Measurements from ENCODE around the gene ZNF385C.

The ZNF385C gene

DNA sequence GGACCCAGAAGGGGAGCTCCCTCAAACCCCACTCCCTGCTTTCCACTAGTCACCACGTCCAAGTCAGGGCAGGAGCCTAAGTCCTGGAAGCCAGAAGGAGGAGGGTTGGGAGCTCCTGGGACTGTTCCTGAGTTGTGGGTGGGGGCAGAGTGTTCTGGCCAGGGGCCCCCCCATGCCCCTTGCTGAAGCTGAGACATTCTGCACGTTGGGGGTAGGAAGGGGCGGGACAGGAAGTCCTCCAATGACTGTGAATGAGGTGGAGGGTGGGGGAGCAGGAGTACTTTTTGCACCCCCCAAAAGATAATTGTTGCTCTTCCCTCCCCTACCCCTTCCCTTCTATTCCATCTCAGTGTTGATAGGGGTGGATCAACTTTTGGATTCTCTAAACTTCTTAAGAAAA, 26.5 kb downstream of the ZNF385C start:
- ATAC-seq (ENCODE audit: insufficient read depth, low read depth) (no peak), DNase-seq (no peak)
- no peak overlapping the region for H3K27ac ChIP-seq (ENCODE audit: low read length)
- no peak overlapping the region for H3K9ac ChIP-seq (ENCODE audit: low read depth, low read length)
- no peaks in the 10 kb centered on the region for H3K9me3 ChIP-seq (ENCODE audit: insufficient read depth, low read length, severe bottlenecking)
- no peaks in the 10 kb centered on the region for H3K79me2 ChIP-seq (ENCODE audit: insufficient read depth, low read length)
- H2AFZ ChIP-seq (ENCODE audit: low read depth, low read length): no peak overlapping the region
- TF ChIP-seq CTCF (IDR thresholded peaks at IDR 0.05; ENCODE audit: borderline replicate concordance, extremely low read depth, low read length, poor library complexity, severe bottlenecking) (no peak), EZH2 (IDR thresholded peaks at IDR 0.05; ENCODE audit: borderline replicate concordance, low read depth, low read length, severe bottlenecking) (no peak)
- H3K4me2 ChIP-seq (ENCODE audit: insufficient read depth, low read length): no peak overlapping the region
- H3K36me3 ChIP-seq (ENCODE audit: insufficient read depth, low read length): no peaks in the 10 kb centered on the region
- H3K4me1 ChIP-seq (ENCODE audit: insufficient read depth, low read length): peaks cover 10% of the 10 kb centered on the region; the same call in 1 of the 2 replicates
- no peak overlapping the region for H3K4me3 ChIP-seq (ENCODE audit: low read depth in 1 of 2, low read length in 2 of 2)
- peaks cover 18% of the 10 kb centered on the region for H3K27me3 ChIP-seq (ENCODE audit: insufficient read depth, low read length, poor library complexity)
- H4K20me1 ChIP-seq (ENCODE audit: insufficient read depth, low read length): no peaks in the 10 kb centered on the region

GRCh38 chr17:42068979-42069378, 29.3 kb downstream of the ZNF385C start:
- no peak for DNase-seq
- ATAC-seq (ENCODE audit: insufficient read depth, low read depth): no peak
- no peaks in the 10 kb centered on the region for H4K20me1 ChIP-seq (ENCODE audit: insufficient read depth, low read length)
- no peak for TF ChIP-seq EZH2 (IDR thresholded peaks at IDR 0.05; ENCODE audit: borderline replicate concordance, low read depth, low read length, severe bottlenecking)
- TF ChIP-seq CTCF (IDR thresholded peaks at IDR 0.05; ENCODE audit: borderline replicate concordance, extremely low read depth, low read length, poor library complexity, severe bottlenecking): no peak
- no peak overlapping the region for H3K27ac ChIP-seq (ENCODE audit: low read length)
- H3K9me3 ChIP-seq (ENCODE audit: insufficient read depth, low read length, severe bottlenecking): no peaks in the 10 kb centered on the region
- no peaks in the 10 kb centered on the region for H3K36me3 ChIP-seq (ENCODE audit: insufficient read depth, low read length)
- H3K4me1 ChIP-seq (ENCODE audit: insufficient read depth, low read length): peaks cover 10% of the 10 kb centered on the region; the same call in 1 of the 2 replicates
- no peak overlapping the region for H2AFZ ChIP-seq (ENCODE audit: low read depth, low read length)
- H3K4me2 ChIP-seq (ENCODE audit: insufficient read depth, low read length): no peak overlapping the region
- H3K79me2 ChIP-seq (ENCODE audit: insufficient read depth, low read length): no peaks in the 10 kb centered on the region
- H3K27me3 ChIP-seq (ENCODE audit: insufficient read depth, low read length, poor library complexity): peaks cover 18% of the 10 kb centered on the region
- H3K4me3 ChIP-seq (ENCODE audit: low read depth in 1 of 2, low read length in 2 of 2): no peak overlapping the region
- H3K9ac ChIP-seq (ENCODE audit: low read depth, low read length): no peak overlapping the region

DNA sequence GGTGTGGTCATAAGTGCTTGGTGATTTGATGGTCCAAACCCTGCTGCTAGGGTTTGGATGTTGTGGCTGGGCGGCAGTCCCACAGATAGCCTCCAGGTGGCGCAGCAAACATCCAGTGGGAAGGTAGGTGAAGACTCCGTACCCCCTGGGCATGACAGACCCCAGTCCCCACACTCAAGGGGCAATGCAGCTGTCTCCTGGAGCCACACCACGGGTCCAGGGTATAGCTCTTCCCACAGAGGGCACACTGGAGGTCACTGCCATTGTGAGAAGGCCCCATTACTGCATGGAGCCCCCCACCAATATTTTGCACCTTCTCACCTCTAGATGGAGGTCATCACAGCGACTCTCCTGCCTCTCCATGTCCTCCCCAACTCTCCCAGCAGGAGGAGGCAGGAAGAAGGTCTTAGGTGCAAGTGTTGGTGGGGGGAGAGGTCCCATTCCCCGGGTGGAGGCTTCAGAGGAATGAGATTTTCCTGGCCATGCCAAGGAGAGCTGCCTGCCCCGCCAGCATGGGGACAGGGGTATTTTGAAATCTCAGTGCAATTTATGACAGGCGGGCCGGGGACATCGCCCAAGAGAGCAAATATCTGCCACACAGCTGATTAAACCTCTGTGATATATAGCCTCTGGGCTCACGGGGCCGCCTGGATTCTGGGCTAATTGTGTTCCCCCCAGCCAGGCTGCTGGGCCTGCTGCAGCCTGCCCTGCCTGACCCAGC, 30.7 kb downstream of the ZNF385C start:
- DNase-seq (peak; percentile 72), ATAC-seq (ENCODE audit: insufficient read depth, low read depth) (peak; percentile 75)

More for the DNA sequence above, 30.7 kb downstream of the ZNF385C start:
- H3K79me2 ChIP-seq (ENCODE audit: insufficient read depth, low read length): no peaks in the 10 kb centered on the region
- no peaks in the 10 kb centered on the region for H4K20me1 ChIP-seq (ENCODE audit: insufficient read depth, low read length)
- H3K9ac ChIP-seq (ENCODE audit: low read depth, low read length): no peak overlapping the region
- peak overlapping the region; percentile 71 for H2AFZ ChIP-seq (ENCODE audit: low read depth, low read length)
- H3K36me3 ChIP-seq (ENCODE audit: insufficient read depth, low read length): no peaks in the 10 kb centered on the region
- no peak overlapping the region for H3K4me3 ChIP-seq (ENCODE audit: low read depth in 1 of 2, low read length in 2 of 2)
- peaks cover 11% of the 10 kb centered on the region for H3K27me3 ChIP-seq (ENCODE audit: insufficient read depth, low read length, poor library complexity)
- H3K4me1 ChIP-seq (ENCODE audit: insufficient read depth, low read length): peaks cover 10% of the 10 kb centered on the region; the same call in 1 of the 2 replicates
- no peaks in the 10 kb centered on the region for H3K9me3 ChIP-seq (ENCODE audit: insufficient read depth, low read length, severe bottlenecking)
- no peak overlapping the region for H3K4me2 ChIP-seq (ENCODE audit: insufficient read depth, low read length)
- no peak for TF ChIP-seq EZH2 (IDR thresholded peaks at IDR 0.05; ENCODE audit: borderline replicate concordance, low read depth, low read length, severe bottlenecking)
- peak; percentile 98 for TF ChIP-seq CTCF (IDR thresholded peaks at IDR 0.05; ENCODE audit: borderline replicate concordance, extremely low read depth, low read length, poor library complexity, severe bottlenecking)
- H3K27ac ChIP-seq (ENCODE audit: low read length): no peak overlapping the region
